ENCODE data around the gene PADI2. TPM values are rescaled to one million over a fixed set of nuclear protein-coding genes. Genes with fewer than 3 reads are reported as not detected.

The PADI2 gene
- total RNA-seq, 1 experiment from 2014 or later: 0.10 TPM

DNA sequence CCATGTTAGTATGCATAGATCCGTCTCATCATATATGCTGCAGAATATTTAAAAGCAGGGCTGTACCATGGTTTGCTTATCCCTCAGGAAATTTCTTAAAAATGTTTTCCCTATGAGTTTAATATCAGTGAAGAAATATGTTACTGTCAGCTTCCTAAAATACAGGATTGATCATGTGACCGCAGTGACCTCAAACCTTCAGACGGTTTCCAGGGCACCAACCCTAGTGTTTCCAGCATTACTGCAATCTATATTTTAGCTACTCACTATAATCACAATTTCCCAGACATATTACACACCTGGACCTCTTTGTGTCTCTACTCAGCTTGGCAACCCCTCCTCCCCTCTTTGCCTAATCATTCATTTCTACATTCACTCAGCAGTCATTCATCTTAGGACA lies 57.8 kb downstream of the PADI2 start:
- no peak for DNase-seq (ENCODE audit: extremely low read depth, low read depth)

DNA sequence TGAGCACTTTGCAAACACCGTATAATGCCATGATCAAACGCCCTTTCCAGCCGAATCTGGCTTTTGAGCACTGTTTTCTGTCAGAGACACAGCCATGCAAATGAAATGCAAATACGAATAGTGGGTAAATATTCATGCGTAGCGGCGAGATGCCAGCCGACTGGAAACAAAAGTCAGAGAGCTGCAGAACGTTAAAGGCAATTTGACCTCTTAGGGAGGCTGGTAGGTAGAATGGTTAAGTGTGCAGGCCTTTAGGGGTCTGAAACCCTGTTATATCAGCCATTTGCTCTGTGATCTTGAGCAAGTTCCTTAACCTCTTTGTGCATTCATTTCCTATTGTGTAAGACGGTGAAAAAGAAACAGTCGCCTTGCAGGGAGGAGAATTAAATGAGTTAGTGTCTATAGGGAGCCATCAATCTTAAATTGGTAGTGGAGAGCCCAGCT lies 58.9 kb downstream of the PADI2 start:
- no peak for DNase-seq (ENCODE audit: extremely low read depth, low read depth)

DNA sequence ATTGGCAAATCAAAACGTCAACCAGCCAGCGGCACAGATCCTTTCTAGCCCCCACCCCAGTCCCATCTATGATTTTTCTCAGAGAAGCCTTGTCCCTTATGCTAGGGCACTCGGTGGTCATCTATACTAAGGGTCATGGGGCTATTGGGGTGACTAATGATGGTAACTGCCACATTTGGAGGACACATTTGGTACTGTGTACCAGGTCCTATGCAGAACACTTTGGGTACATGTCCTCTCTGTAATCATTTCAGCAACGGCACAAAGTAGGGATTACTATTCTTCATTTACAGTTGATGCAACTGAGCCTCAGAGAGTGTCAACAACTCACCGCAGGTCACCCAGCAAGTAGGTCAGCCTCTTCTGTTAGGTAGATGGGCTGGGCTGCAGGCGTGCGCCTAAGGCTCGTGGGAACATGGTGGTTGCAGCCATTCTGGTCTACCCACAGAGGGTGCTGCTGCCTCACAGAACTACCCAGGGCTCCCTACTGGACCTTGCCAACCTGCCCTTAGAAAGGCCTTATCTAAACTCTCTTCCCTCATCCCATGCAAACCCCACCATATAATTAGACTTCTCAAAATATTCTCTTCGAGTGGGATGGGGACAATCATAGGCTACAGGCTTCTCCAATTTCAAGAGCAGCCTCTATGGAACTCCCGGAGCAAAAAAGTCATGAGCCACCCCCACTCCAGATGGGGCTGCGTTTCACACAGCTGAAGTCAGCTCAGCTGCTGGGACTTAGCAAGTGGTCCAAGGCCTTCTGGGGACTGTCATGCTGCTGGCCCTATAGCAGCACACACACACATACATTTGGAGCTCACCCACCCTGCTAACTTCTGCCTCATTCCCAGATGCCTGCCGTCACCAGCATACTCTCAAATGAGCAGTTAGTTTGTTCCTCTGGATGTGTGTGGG lies 59.6 kb downstream of the PADI2 start:
- DNase-seq (ENCODE audit: extremely low read depth, low read depth): peak; percentile 56

DNA sequence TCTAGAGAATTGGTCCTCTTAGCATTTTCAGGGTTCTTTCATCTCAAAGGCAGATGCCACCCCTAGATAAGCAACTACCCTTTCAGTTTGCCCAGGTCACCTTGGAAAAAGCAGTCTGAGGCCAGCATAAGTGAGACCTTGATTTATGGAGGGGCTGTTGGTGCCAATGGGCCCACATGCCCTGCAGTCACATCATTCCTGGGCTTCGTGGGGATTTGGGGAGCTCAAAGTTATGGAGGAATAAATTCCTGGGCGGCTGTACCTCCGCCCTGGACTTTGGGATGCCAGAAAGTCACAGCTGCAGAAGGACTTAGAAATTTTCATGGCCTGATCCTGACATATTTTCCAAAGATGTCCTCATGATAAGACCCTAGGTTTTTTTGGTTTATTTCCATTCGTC lies 62.7 kb downstream of the PADI2 start:
- DNase-seq (ENCODE audit: extremely low read depth, low read depth): no peak

DNA sequence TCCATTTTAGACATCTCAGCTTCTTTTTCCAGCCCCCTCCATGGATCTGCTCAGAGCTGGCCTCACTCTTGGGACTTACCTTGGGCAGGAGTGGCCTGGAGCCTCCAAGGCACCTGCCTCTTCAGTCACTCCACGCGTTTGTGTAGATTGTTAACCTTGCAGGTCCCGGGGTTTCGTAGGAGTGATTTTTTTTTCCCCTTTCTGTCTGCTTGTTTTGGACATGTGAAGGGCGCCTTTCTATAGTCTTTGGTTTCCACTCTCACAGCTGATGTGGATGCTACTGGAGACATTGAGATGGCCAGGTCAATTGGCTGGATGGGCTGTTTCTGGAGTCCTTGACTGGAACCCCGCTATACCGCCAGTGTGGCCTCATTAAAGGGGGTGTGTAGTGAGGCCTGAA lies 63.5 kb downstream of the PADI2 start:
- no peak for DNase-seq (ENCODE audit: extremely low read depth, low read depth)

DNA sequence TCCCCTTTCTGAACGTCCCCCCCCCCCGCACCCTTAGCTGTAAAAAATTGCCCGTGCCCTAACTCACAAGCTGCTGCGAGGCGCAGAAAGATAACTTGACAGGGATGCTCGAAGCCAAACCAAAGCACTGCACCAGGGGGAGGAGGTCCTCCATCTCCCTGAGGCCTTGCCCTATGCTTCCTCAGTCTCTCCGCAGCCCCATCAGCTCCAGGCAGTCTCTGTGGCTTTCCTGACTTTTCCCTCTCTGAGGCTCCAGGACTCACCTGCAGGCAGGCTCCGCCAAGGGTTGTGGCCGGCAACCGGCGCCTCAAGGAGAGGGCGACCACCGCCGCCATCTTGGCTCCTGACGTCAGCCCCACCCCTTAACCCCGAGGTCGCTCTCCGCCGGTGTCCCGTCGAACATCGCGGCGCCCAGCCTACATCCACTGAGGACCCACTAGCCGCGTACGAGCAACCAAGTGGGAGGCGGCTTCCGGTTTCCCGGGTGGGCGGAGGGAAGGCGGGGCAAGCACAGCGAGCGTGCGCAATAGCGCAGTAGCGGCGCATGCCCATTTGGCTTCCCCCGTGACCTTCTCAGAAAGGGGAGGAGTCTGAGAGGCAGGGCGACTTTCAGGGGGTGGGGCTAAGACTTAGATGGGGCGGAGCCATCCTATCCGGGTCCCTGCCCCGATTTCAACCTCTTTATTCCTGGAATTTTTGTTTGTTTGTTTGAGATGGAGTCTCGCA lies 65.4 kb downstream of the PADI2 start, which contains the start of gene SDHB:
Gene SDHB (minus strand): TSS at position 348 of the 726 bp plus-strand sequence. CDS start 13 bp downstream, at position 335.
- DNase-seq (ENCODE audit: extremely low read depth, low read depth): peak; percentile 97

DNA sequence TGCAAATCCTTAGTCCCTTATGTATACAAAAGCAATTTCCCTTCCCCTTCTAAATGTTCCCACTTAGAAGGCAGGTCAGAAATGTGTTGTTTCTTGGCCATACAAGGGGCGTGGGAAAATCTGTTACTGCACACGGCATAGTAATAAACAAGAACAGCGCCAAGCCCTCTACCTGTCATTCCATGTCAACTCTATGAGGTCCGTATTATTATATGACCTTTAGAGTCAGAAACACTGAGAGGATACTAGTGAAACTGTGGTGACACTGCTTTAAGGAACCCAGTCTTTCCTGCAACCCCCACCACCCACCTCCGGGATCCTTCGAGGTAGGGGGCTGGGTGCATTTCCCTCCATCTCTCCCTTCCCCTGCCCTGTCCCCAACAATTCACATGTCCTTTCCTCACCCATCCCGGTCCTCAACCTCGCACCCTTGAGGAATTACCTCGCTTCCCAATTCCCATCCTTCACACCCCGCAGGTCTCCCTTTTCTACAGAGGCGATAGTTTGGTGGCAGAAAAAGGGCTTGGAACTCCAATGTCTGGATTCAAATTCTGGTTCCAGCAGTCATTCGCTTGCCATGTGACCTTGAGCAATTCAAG lies 66.1 kb downstream of the PADI2 start:
- no peak for DNase-seq (ENCODE audit: extremely low read depth, low read depth)

DNA sequence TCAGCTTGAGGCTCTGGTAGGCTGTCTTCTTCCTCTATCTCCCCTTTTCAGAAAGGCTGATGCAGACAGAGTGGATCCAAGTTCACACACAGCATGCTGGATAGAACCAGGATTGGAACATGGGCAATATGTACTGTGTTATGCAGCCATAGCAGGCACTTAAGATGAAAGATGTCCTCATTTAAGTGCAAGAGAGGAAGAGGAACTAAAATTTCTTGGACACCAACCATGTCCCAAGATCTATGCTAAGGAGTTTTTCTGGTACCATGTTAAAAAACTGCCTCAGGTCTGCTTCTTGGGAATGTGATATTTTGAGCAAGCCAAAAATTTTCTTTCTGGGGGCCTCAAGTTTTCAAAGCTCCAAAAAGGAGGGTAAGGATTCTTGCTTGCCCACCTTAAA lies 66.6 kb downstream of the PADI2 start:
- no peak for DNase-seq (ENCODE audit: extremely low read depth, low read depth)

DNA sequence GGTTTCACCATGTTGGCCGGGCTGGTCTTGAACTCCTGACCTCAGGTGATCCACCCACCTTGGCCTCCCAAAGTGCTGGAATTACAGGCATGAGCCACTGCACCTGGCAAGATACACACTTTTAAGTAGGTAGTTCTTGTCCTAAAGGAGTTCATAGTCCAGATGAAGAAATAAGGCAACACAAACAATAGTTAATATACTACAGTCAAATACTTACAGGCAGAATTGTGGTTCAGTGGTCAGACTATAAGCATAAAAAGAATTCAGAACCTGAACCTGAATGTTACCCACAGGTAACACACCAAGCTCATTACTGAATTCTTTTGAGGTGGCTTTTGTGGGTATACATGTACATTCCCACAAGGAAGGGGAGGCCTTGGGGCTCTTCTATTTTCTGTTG lies 67.2 kb downstream of the PADI2 start:
- no peak for DNase-seq (ENCODE audit: extremely low read depth, low read depth)

DNA sequence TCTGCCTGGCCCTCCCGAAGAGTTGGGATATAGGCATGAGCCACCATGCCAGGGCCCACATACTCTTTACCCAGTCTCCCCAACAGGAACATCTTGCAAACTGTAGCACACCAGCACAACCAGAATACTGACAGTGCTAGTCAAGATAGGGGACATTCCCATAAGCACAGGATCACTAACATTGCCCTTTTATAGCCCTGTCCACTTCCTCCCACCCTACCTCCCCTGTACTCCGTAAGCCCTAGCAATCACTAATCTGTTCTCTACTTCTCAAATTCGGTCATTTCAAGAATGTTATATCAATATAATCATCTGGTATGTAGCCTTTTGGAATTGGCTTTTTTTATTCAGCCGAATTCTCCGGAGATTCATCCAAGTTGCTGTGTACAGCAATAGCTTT lies 71.3 kb downstream of the PADI2 start:
- no peak for DNase-seq (ENCODE audit: extremely low read depth, low read depth)

DNA sequence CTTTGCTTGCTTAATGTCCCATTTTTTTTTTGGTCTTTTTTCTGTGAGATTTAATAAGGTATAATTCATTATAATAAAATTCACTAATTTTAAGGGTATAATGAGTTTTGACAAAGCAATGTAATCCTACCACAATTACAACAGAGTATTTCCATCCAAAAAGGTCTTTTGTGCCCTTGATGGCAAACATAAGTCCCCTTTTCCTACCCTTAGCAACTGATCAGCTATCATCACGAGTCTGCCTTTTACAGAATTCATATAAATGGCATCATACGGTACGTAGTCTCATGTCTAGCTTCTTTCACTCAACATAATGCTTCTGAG lies 73.0 kb downstream of the PADI2 start:
- no peak for DNase-seq (ENCODE audit: extremely low read depth, low read depth)

DNA sequence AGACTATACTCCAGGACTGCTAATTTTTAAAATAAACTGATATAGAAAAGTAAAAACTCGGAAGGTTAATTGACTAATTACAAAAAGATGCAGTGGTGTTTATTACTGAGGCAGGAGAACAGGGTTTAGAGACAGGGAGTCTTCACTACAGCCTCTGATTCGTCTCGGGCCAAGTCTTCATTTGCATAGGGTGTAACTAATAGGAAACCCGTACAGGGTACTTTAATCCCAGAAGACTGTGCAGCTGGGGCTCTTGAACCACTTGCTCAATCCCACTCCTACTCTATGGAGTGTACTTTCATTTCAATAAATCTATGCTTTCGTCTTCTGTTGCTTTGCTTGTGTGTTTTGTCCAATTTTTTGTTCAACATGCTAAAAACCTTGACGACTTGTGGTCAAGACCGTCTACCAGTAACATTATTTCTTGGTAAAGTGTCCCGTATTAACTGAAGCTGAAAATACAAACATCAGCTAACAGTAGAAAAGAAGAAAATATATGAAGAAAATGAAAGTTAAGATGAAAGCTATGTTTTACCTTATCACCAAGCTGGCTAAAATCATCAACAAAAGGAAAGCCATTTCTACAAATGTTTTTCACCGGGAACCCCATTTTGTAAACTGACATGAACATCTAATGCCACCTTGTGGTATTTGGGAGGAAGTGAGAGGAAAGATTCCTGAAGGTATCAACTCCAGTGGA lies 73.5 kb downstream of the PADI2 start:
- DNase-seq (ENCODE audit: extremely low read depth, low read depth): peak; percentile 36

DNA sequence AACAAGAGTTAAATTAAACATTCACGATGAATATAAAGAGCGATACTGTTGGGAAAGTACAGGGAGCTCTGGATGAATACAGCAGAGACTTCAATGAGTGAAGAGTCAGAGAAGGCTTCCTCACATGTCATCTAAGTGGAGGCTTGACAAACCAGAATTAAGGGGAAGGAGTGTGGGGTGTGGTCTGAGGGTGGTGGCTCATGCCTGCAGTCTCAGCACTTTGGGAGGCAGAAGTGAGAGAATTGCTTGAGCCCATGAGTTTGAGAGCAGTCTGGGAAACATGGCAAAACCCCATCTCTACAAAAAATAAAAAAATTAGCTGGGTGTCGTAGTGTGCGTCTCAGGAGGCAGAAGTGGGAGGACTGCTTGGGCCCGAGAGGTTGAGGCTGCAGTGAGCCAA lies 74.1 kb downstream of the PADI2 start:
- DNase-seq (ENCODE audit: extremely low read depth, low read depth): no peak

DNA sequence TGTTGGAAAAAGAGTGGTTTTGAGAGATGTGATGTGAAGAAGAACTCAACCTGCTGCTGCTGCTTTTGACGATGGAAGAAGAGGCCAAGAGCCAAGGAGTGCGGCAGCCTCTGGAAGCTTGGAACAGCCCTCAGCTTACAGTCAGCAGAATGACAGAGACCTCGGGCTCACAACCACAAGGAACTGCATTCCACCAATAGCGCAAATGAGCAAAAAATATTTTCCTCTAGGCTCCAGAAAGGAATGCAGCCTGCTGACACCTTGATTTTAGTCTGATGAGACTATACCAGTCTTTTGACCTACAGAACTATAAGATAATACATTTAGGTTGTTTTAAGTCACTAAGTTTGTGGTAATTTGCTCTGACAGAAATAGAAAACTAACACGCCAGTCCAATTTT lies 75.6 kb downstream of the PADI2 start:
- no peak for DNase-seq (ENCODE audit: extremely low read depth, low read depth)

DNA sequence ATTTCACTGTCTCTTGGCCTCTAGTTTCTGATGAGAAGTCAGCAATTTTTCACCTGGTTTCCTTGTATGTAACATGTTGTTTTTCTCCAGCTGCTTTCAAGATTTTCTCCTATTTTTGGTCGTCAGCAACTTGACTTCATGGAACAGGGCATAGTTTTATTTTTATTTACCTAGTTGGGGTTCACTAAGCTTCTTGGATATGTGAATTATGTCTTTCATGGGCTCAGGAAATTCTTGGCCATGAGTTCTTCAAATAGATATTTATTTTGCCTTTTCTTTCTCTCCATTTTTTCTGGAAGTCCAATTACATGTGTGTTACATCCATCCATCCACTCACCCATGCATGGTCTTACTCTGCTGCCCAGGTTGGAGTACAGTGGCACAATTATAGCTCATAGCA lies 79.1 kb downstream of the PADI2 start:
- no peak for DNase-seq (ENCODE audit: extremely low read depth, low read depth)

DNA sequence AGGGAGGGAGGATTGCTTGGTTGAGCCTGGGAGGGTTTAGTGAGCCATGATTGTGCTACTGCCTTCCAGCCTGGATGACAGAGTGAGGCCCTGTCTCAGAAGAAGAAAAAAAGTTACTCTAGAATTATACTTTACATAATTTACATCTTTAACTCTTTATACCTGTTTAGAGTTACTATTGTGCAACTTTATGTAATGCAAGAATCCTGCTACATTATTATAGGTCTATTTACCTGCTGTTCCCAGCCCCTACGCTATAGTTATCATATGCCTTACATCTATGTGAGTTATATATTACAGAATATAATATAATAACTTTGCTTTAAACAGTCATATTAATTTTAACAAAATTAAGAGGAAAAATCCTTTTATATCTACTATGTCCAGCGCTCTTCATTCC lies 79.7 kb downstream of the PADI2 start:
- DNase-seq (ENCODE audit: extremely low read depth, low read depth): no peak

DNA sequence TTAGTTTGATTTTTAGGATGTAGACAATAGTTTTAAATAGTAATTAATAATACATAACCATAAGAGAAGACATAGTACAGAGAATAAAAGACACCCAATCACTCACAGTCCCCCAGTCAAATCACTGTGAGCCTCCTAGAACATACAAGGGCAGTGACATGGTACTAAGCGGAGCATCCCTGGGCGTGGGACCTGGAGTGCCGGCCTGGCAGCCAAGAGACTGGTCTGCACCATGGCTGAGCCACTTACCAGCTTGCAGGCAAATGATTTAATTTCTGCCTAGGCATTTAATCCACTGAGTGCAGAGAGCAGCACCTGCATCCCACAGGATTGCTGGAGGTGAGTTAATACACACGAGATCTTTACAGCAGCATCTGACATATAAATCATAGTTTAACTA lies 85.8 kb downstream of the PADI2 start:
- DNase-seq (ENCODE audit: extremely low read depth, low read depth): no peak

DNA sequence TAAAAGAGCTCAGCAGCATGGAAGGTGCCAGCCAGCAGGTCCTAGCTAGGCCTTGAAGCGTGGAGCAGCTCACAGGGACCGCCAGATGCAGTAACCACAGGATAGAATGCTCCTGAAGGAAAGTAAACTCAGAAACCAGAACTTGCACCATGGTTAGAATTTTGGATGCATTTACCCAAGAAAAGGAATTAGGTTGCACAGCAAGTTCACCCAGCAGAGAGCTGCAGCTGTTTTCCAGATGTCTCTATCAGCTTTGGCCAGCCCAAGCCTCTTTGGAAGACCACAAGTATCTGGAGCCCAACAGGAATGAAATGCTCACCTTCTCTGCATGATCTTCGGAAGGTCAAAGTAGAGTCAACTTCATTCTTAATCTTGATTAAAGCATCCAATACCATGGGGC lies 86.5 kb downstream of the PADI2 start:
- no peak for DNase-seq (ENCODE audit: extremely low read depth, low read depth)

DNA sequence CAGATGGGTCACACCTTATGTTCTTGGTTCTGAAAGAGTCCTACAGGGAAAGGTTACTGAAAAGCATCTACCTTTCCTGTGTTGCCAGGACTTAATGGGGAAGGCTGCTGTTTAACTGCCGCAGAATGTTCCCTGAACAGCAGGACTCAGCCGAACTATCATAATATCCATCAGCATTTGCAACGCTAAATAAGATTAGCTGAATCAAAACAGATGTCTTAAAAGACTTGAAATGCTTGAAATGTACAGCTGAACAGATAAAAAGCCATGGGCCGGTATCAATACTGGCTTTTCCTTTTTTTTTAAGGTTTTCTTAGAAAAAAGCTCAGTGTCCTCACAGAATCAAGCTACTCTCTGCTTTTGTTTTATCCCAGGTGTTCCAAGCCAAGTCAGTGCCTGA lies 87.8 kb downstream of the PADI2 start:
- no peak for DNase-seq (ENCODE audit: extremely low read depth, low read depth)

DNA sequence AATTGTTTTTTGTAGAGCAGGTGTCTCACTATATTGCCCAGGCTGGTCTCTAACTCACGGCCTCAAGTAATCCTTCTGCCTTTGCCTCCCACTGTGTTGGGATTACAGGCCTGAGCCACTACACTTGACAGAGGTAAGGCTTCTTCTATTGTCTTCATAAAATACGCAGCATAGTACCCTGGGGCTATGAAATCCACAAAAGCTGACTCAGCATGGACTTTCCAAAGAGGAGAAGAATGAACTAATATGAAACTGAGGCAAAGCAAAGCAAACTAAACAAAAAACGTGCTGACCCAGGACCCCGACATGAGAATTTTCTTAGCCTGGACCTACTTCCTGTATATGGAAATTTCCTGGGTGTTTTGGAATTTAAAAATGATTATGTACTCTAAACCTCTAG lies 89.0 kb downstream of the PADI2 start:
- no peak for DNase-seq (ENCODE audit: extremely low read depth, low read depth)

DNA sequence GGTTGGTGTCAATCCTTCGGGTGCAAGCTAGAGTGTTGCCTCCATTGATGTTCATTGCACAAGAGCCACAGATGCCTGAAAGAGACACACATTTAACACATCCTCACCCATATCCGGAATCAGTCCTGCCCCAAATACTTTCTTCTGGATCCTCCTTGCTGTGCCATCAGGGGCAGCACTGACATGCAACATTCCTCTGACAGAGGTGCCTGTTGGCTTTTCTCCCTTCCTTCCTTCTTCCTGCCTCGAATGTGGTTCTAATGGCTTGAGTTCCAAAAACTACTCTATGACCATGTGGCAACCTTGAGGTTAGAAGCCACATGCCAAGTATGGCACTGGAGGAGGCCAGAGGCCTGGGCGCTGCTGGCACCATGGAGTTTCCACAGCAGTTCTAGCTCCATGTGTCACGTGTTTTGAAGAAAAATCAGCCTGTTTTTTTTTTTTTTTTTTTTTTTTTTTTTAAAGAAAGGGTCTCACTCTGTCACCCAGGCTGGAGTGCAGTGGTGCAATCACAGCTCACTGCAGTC lies 90.5 kb downstream of the PADI2 start:
- no peak for DNase-seq (ENCODE audit: extremely low read depth, low read depth)

Measured in NCI-H460 (cell line).